Activated CD8-positive, alpha-beta T cell treated with anti-CD3 and anti-CD28 coated beads for 36 hours (primary cell): ENCODE measurements around the gene SAMD3. TPM values are rescaled to one million over a fixed set of nuclear protein-coding genes. Genes with fewer than 3 reads are reported as not detected.

Experiments
- ATAC-seq: fragments of 200-7000 bp; cut with Tn5 transposase; one replicate; pipeline ENCODE4 v1.10.0; 2021; ENCODE audit warnings: mild to moderate bottlenecking, moderate library complexity
- CTCF ChIA-PET: fragments of 350-600 bp; sonication (Branson Sonifier 250); formaldehyde crosslinking; loops from one replicate; lab custom pipeline; 2021; ENCODE audit warnings: antibody characterized with exemption; lab: Charles Lee
- POLR2A ChIA-PET: fragments of 350-600 bp; sonication (Branson Sonifier 250); formaldehyde crosslinking; loops from one replicate; lab custom pipeline; 2021; ENCODE audit warnings: antibody characterized with exemption; lab: Charles Lee
- DNase-seq: peaks from one replicate; pipeline ENCODE4 v3.0.0-alpha.2; 2020
- H3K27ac Mint-ChIP-seq: one replicate; pipeline ENCODE4 v1.8.0; 2021; ENCODE audit warnings: mild to moderate bottlenecking, mixed read lengths
- H3K27me3 Mint-ChIP-seq: one replicate; pipeline ENCODE4 v1.8.0; 2021; ENCODE audit warnings: mixed read lengths
- H3K36me3 Mint-ChIP-seq: one replicate; pipeline ENCODE4 v1.8.0; 2021; ENCODE audit warnings: low read depth, mixed read lengths
- H3K4me1 Mint-ChIP-seq: one replicate; pipeline ENCODE4 v1.8.0; 2021; ENCODE audit warnings: low read depth, mixed read lengths
- H3K4me3 Mint-ChIP-seq: one replicate; pipeline ENCODE4 v1.8.0; 2021; ENCODE audit warnings: mild to moderate bottlenecking, moderate library complexity, mixed read lengths
- H3K9me3 Mint-ChIP-seq: one replicate; pipeline ENCODE4 v1.8.0; 2021; ENCODE audit warnings: mixed read lengths
- CTCF ChIP-seq: fragments of 200-600 bp; IDR thresholded peaks from one replicate; pipeline ENCODE4 v1.8.0; 2022; ENCODE audit warnings: antibody characterized with exemption, mild to moderate bottlenecking
- intact Hi-C: fragments of 100-400 bp; cut with micrococcal nuclease; formaldehyde crosslinking; loops from one replicate; pipeline ENCODE4 v1.10.0; 2022
- total RNA-seq, 2 experiments: library from RNA; stranded (reverse); gene quantifications; one replicate each; pipeline ENCODE4 v1.2.3, GENCODE V29; 2021

The SAMD3 gene
- total RNA-seq, 2 experiments from 2014 or later, result 6.4 to 8.7 TPM

GRCh38 chr6:130163266-130163665, 59.5 kb downstream of the SAMD3 start:
- intact Hi-C loops, result no loop called here
- TF ChIP-seq CTCF, result no peak
- DNase-seq (no peak), ATAC-seq (no peak)
- peaks cover 12% of the 10 kb centered on the region for H3K9me3 Mint-ChIP-seq
- H3K4me1 Mint-ChIP-seq, result peaks cover 25% of the 10 kb centered on the region
- POLR2A ChIA-PET, result no interaction called here
- H3K27ac Mint-ChIP-seq, result no peak overlapping the region
- no peaks in the 10 kb centered on the region for H3K27me3 Mint-ChIP-seq
- H3K4me3 Mint-ChIP-seq, result no peak overlapping the region
- CTCF ChIA-PET, result interaction anchor here (1.3 kb wide), 1 partner anchor 535 kb away, joined by 3 read pairs; no protein-coding TSS in a partner anchor
- peaks cover 17% of the 10 kb centered on the region for H3K36me3 Mint-ChIP-seq

- Mint-ChIP-seq H3K27me3 (no peaks in the 10 kb centered on the region), H3K9me3 (peaks cover 12% of the 10 kb centered on the region), H3K4me1 (peaks cover 25% of the 10 kb centered on the region), H3K27ac (no peak overlapping the region), H3K4me3 (no peak overlapping the region), H3K36me3 (peaks cover 20% of the 10 kb centered on the region)
- intact Hi-C loops, result no loop called here
- POLR2A ChIA-PET, result no interaction called here
- CTCF ChIA-PET, result no interaction called here
- no peak for DNase-seq
- TF ChIP-seq CTCF, result no peak
- ATAC-seq, result no peak
Measured at GRCh38 chr6:130162421-130162820, 60.3 kb downstream of the SAMD3 start.

GRCh38 chr6:130161683-130162404, 60.9 kb downstream of the SAMD3 start:
- peaks cover 25% of the 10 kb centered on the region for H3K4me1 Mint-ChIP-seq
- POLR2A ChIA-PET, result no interaction called here

GRCh38 chr6:130159956-130160355, 62.8 kb downstream of the SAMD3 start:
- H3K36me3 Mint-ChIP-seq, result peaks cover 16% of the 10 kb centered on the region

More at GRCh38 chr6:130161683-130162404, 60.9 kb downstream of the SAMD3 start:
- intact Hi-C loops, result no loop called here
- ATAC-seq (no peak), DNase-seq (no peak)
- H3K36me3 Mint-ChIP-seq, result peaks cover 20% of the 10 kb centered on the region
- no peak overlapping the region for H3K27ac Mint-ChIP-seq
- no peaks in the 10 kb centered on the region for H3K27me3 Mint-ChIP-seq
- peaks cover 12% of the 10 kb centered on the region for H3K9me3 Mint-ChIP-seq
- CTCF ChIA-PET, result interaction anchor here (1.3 kb wide), 1 partner anchor 12 kb away, joined by 3 read pairs; no protein-coding TSS in a partner anchor
- no peak overlapping the region for H3K4me3 Mint-ChIP-seq
- no peak for TF ChIP-seq CTCF

More at GRCh38 chr6:130159956-130160355, 62.8 kb downstream of the SAMD3 start:
- TF ChIP-seq CTCF, result no peak
- ATAC-seq, result no peak
- intact Hi-C loops, result no loop called here
- ChIA-PET POLR2A (no interaction called here), CTCF (no interaction called here)
- H3K4me3 Mint-ChIP-seq, result no peak overlapping the region
- DNase-seq, result no peak
- peaks cover 10% of the 10 kb centered on the region for H3K9me3 Mint-ChIP-seq
- H3K27ac Mint-ChIP-seq, result no peak overlapping the region
- peaks cover 18% of the 10 kb centered on the region for H3K4me1 Mint-ChIP-seq
- H3K27me3 Mint-ChIP-seq, result no peaks in the 10 kb centered on the region
